DMS114 treated with DMSO at 0.1 percent for 48 hours (cell line): ENCODE results near the gene SPI1.

ENCODE experiments used
- DNase-seq: peaks from one replicate; lab custom pipeline; 2025; ENCODE audit not compliant: unreplicated experiment; lab: John Stamatoyannopoulos, UW

The SPI1 gene

DNA sequence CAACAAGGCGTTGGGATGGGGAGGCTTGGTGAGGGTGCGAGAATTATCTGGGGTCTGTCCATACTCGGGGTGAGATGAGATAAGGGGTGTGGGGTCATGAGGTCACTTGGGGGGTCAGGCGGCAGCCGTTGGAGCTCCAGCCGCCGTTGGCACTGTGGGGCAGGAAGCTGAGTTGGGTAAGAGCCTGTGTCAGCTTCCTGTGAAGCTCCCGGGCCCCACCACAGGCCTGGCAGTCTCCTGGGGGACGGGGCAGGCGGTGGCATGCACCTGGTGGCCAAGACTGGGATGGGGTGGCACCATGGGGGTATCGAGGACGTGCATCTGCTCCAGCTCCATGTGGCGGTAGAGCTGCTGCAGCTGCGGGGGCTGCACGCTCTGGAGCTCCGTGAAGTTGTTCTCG is 18.8 kb downstream of the SPI1 start:
- DNase-seq = no peak

DNA sequence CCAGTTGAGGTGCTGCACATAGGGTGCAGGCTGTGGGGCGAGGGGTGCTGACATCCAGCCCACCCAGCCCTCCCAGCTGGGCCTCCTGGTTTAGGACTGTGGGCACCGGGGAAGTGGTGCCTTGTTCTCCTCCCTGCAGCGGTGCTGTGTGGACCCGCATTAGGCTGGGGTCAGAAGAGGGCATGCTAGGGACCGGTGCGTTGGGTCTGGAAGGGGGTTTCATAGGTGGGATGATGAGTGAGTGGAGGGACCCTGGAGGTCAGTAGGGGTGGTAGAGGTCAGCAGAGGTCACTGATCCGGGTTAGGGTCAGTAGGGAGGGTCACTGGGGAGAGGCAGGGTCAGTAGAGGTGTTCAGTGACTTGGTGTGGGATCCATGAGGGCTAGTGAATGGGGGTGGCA is 19.2 kb downstream of the SPI1 start:
- no peak for DNase-seq

DNA sequence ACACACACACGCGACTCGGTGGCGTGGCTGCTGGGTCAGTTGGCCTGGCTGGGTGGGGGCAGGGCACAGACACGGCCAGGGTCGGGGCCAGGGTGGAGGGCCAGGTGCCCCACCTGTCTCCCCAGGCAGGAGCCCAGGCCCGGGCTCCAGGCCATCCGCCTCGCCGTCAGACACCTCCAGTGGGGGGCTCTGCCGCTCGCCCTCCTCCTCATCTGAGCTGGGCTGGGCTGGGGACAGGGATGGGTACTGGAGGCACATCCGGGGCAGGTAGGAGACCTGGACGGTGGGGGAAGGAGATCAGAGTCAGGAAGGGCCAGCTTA is 19.7 kb downstream of the SPI1 start:
- no peak for DNase-seq

DNA sequence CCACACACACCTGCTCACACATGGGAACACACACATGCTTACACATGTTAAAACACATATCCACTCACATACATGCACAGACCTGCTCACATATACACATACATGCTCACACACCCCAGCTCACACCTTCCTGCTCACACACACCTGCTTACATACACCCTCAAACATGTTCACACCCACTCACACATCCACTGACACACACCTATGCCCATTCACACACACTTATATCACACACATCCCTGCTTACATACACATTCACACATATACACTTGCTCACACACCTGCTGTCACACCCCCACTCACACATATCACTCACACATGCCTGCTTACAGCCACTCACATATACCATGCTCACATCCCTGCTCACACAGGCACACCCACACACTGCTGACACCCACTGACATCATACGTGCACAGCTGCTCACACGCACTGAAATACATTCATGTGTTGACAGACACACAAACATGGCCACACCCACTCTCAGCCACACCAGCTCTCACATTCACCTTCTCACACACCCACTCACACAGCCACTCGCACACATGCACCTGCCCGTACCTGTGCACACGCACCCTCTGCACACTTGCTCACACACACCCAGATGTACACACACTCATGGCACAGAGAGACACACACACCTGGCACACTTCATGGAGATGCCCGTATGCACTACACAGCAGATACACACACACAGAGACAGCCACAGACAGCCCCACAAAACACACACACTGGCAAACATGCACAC is 20.2 kb downstream of the SPI1 start:
- no peak for DNase-seq

DNA sequence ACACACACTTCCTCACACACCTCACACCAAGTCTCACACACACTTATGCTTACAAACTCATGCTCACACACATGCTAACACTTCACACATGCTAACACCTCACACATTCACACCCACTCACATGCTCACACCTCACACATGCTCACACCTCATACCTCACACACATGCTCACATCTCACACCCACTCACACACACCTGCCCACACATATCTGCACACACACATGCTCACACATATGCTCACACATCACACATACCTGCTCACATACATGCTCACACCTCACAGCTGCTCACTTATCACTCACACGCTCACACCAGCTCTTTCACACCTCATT is 21.4 kb downstream of the SPI1 start:
- DNase-seq = no peak

DNA sequence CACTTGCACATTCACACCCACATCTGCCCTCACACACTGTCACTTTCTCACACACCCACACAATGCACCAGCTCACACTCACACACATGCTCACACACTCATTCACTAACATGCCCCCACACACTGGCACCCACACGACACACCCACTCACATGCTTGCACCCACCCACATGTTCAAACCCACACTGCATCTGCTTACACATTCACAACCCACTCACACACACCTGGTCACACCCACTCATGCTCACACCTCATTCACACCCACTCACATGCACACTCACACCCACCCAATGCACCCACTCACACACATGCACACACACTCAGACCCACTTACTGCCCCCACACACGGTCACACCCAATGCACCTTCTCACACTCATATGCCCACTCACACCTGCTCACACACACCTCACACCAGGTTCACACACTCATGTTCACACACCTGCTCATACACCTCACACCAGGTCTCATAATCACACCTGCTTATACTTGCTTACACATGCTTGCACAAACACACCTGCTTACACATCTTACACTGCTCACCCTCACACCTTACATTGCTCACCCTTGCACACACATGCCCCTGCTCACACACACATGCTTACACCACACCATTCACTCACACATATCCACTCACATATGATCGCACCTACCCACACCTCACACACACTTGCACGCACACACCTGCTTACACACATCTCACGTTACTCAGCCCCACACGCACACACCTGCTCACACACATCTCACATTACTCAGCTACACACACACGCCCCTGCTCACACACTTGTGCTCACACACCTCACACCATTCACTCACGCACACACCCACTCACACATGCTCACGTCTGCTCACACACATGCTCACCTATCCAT is 22.0 kb downstream of the SPI1 start:
- no peak for DNase-seq

DNA sequence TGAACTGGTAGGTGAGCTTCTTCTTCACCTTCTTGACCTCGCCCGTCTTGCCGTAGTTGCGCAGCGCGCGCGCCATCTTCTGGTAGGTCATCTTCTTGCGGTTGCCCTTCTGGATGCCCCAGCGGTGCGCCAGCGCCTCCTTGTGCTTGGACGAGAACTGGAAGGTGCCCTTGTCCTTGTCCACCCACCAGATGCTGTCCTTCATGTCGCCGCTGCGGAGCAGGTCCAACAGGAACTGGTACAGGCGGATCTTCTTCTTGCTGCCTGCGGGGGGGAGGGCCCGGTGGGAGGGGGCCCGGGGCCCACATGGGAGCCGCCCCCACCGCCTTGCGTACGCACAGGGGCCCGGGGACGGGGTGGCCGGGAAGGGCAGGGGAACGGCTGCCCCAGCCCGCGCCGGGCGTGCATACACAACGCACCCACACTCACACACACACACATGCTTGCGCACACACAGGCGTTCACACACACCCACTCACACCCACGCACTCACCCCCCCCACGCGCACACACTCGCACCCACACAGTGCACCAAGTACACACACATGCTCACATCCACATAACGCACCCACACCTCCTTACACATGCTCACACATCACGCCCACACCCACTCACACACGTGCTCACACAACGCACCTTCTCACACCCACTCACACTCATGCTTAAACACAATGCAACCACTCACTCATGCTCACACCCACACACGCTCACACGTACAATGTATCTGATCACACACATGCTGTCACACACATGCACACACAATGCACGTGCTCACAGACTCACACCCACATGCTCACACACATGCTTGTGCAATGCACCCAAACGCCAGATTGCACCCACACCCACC is 22.8 kb downstream of the SPI1 start:
- peak; percentile 86 for DNase-seq

DNA sequence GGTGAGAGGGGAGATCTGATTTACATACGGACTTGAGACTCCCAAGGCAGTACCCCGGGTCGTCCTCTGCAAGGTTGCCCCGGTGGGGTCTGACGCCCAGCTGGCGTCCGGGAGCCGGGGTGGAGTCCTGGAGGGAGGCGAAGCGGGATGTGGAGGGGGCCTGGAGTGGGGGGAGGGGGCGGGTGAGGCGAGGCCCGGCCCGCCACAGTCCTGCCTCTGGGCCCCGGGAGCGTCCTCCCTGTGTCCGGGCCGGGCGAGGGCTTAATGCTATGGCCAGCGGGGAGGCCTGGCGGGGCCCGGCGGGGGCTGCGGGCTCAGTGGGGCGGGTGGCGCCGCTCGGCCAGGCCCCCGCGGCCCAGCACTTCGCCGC is 23.4 kb downstream of the SPI1 start:
- peak; percentile 7 for DNase-seq

DNA sequence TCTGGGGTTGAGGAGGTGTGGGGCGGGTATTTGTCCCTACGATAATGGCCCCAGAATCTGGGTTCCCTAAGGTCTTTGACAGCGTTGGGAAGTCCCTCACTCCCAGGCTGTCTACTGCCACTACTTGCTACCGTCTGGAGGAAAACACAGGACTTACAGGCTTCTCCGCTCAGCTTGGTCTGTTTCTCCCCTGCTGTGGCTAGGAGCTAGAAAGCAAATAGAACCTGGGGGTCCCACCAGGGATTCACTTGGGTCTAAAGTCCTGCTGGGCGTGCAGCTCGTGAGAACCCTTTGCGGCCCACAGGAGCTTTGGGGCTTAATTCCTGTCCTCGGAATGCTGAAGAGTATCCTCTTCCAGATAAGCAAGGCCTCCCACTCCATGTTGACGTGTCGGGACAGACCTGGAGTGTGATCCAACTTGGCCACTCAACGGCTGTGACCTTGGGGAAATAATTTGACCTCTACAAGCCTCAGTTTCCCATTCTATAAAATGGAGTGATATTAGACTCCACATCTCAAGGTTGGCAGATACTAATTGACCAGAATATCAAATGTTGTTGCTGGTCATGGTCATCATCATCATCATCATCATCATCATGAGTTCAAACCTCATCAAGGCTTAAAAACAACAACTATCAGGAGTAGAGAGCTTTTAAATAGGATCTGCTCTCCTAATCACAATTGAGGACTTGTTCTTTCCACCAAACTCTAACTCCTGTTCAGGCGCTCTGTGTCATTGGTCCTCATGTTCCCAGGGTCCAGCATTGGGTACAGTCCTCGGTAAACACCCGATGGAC is 24.2 kb downstream of the SPI1 start:
- no peak for DNase-seq

DNA sequence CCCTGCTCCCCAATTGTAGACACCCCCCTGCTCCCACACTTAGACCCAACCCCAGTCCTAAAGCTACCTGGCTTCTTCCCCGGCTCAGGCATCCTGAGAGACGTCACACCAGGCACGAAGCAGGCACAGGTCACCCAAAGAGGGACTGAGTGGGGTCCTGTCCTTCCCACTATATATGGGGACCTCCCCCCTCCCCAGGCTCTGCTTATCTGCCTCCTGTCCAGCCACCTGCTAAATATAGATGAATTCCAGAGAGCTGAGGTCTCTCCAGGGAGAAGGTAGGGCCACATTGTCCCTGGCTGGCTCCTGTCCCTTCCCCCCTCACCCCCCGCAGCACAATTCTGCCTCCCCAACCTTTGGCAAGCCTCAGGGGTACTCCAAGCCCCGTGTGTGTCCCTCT is 25.8 kb downstream of the SPI1 start, which contains the start of gene MYBPC3:
Gene MYBPC3 (minus strand): TSS at position 147 of the 400 bp plus-strand sequence. CDS start 55 bp downstream, at position 92.
- no peak for DNase-seq

DNA sequence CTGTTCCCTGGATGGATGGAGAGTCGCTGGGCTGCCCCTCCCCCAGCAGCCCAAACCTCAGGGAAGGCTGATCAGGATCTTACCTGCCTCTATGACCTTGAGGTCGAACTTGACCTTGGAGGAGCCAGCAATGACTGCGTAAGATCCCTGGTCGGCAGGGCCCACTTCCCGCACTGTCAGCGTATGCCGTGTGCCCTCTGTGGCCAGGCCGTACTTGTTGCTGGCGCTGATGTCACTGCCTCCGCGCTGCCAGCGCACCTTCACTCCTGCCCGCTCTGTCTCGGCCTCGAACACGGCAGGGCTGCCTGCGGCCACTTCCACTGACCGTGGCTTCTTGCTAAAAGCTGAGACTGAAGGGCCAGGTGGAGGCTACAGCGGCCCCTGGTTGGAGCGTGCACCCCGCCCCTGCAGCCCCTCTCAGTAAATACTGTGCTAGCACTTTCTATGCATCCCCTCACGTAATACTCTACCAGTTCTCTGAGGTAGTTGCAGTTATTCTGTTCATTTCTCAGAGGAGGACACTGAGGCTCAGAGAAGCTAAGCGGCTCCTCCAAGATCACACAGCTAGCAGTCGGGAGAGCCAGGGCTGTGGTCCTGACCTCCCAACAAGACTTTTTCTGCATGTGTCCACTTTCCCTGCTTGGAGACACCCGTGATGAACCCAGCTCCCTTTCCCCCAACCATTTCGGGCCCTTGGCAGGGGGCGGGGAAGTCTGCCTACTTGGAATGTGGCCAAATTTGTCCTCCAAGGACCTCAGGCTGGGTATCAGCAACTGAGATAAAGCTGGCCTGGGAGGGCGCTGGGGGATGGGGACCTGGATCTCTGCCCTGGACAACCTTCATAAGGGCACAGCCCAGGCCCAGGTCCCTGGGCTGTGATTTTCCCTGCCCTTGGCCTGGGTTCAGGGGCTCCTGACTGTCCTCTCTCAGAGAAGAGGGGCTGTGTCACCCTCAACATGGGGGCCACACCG is 26.9 kb downstream of the SPI1 start:
- no peak for DNase-seq

DNA sequence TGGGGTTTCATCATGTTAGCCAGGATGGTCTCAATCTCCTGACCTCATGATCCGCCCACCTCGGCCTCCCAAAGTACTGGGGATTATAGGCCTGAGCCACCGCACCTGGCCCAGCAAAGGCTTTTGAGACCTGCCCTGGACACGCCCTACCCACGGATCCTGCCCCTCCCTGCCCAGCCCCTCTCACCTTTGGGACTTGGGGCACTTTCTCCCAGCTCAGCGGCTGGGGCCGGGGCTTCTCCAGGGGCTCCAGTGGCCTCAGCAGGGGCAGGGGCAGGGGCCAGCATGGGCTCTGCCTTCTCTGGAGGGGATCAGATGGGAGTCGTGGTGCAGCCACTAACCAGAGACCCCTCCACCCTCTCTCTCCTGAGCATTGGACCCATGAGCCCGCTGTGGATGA is 28.0 kb downstream of the SPI1 start:
- no peak for DNase-seq

DNA sequence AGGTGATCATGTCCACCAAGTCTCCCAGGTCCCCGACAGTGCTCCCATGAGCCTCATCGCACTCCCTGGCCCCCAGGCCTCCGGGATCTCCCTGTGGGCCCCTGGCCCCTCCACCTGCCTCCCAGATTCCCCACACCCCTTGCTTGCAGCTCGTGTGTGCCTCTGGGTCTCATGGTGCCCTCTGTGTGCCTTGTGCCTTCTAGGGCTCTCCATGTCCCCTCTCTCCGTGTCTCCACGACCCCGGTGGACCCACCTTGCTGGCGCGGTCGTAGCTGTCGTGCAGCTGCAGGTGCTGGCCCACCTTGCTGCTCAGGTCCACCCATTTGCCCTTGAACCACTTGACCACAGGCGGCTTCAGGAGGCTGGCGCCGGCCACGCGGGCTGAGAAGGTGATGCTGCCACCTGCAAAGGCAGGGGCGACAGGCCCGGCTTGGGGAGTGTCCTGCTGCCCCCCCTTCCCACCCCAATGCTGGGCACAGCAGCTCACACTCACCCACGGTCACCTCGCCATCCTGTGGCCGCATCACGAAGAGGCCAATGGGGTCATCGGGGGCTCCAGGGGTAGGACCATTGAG is 28.7 kb downstream of the SPI1 start:
- no peak for DNase-seq

DNA sequence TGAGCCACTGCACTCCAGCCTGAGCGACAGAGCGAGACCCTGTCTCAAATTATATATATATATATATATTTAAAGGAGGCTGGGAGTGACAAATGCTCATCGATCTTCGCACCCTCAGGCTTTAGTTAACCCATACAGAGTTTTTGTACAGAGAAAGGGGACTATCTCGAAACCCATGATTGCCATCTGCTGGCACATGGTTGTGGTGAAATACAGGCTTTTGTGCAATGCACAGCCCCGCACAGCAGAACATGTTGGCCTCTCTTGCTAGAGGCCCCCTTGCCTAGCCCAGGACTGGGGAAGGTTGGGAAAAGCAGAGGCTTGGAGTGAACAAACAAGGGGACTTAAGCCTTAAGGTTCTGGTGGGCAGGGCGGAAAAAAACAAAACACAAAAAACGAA is 29.5 kb downstream of the SPI1 start:
- DNase-seq = peak; percentile 15

DNA sequence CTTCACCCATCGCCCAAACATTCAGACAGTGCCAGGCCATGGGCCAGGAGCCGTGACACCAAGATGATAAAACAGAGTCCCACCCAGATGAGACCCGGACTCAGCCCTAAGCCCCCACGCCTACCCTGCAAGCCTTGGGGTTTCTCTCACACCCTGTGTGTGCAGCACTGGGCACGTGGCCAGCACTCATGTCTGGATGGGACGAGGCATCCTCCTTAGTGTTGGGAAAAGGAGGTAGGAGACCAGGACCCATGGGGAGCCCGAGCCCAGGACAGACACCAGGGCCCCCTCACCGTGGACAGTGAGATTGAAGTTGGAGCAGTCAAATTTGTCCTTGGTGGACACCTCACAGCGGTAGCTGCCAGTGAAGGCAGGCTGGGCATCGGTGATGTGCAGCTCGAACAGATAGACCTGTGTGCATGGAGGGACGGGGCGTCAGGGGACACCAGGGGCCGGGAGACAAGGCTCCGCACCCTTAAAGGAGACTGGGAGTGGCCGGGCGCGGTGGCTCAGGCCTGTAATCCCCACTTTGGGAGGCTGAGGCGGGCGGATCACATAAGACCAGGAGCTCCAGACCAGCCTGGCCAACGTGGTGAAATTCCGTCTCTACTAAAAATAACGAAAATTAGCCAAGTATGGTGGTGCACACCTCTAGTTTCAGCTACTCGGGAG is 30.1 kb downstream of the SPI1 start:
- DNase-seq = no peak

DNA sequence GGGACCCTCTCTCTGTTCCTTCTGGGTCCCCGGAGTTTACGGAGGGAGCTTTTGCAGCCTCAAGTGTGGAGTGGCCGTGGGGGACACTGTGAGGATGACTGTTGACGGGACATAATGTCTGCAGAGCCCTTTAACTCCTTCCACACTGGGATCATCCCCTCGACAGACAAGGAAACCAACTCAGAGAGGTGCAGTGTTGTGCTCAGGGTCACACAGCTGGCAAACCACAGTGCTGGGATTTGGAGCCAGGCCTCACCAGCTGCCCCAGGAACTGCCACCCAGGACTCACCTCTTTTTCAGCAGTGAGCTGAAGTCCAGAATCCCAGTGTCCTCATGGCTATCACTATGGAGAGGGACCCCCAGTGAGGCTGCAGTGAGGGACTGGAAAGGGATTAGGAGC is 31.2 kb downstream of the SPI1 start:
- DNase-seq = no peak

DNA sequence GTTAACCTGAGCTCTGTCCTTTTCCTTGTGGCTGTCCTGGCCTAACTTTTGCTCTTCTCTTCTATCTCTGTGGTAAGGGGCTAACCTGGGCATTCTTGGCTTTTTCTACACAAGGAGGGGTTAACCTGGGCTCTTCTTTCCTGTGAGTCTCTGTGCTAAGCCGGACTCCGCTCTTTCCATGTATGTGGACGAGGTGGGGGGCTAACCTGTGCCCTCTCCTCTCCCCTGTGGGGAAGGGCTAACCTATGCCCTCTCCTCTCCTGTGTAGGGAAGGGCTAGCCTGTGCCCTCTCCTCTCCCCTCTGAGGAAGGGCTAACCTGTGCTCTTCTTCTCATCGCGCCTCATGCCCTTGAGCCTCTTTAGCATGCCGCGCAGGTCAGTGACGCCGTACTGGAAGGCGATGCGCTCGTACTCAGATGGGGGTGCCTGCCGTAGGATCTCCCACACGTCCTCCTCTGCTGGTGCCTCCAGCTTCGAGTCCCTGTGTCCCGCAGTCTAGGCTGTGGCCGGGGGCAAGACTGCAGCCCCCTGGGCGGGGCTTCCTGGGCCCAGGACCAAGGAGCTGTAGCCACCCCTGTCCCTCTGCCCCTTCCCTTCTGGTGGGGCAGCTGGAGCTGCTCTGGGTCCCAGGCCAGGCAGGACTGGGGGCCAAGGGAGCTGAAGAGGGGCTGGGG is 32.3 kb downstream of the SPI1 start:
- no peak for DNase-seq

DNA sequence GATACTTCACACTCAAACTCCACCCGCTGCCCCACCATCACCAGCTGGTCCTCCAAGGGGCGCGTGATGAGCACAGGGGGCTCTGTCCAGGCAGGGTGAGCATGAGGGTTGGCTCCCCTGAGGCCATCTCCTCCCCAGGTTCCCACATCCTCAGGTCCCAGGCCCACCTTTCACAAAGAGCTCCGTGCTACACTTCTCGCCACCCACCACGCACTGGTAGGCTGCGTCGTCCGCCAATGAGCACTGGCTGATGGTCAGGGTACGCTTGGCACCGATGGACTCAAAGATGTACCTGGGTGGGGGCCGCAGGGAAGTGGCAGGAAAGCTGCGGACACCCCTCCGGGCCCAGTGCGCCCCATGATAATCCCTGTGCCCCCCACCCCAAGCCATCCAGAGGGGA is 35.5 kb downstream of the SPI1 start:
- DNase-seq = no peak
